Erythroblast (primary cell): ENCODE data around the gene MPO.

ENCODE experiments used
- GATA1 ChIP-seq: IDR thresholded peaks from 2 replicates; pipeline ENCODE4 v1.6.1; 2011; ENCODE audit warnings: low read depth, mild to moderate bottlenecking, control low read depth, low read length, moderate library complexity
- POLR2A ChIP-seq: IDR thresholded peaks from 2 replicates; pipeline ENCODE4 v1.6.1; 2011; ENCODE audit warnings: mild to moderate bottlenecking, low read length

GRCh38 chr17:58326609-58327362, 46.1 kb upstream of the MPO start:
- TF ChIP-seq POLR2A (no peak), GATA1 (no peak)
